Activated CD8-positive, alpha-beta memory T cell treated with anti-CD3 and anti-CD28 coated beads, Interleukin-2, amount 50 U/mL, for 1 hour (primary cell): ENCODE data around the gene PYGB.
A peak's percentile ranks its signal among the peaks of the same experiment; 100 is the strongest.

ENCODE experiments used
- DNase-seq: peaks from one replicate; pipeline ENCODE4 v3.0.0-alpha.2; 2020; ENCODE audit errors: extremely low read depth

The PYGB gene

GRCh38 chr20:25247956-25248785 is at the start of gene PYGB:
PYGB (plus strand) TSS chr20:25248085; CDS start chr20:25248179, 94 bp downstream.
- DNase-seq = peak; percentile 29

- no peak for DNase-seq
These were observed 49.1 kb upstream of the PYGB start for GRCh38 chr20:25198663-25199383.

GRCh38 chr20:25199473-25200260 is 48.2 kb upstream of the PYGB start:
- DNase-seq = no peak

GRCh38 chr20:25203089-25203488 is 44.8 kb upstream of the PYGB start:
- DNase-seq = no peak

GRCh38 chr20:25203871-25204320 is 44.0 kb upstream of the PYGB start:
- DNase-seq = no peak

- DNase-seq = no peak
These were observed 43.2 kb upstream of the PYGB start for GRCh38 chr20:25204550-25205276.

GRCh38 chr20:25205277-25206062 is 42.4 kb upstream of the PYGB start:
- DNase-seq = no peak

- DNase-seq = no peak
These were observed 41.9 kb upstream of the PYGB start for GRCh38 chr20:25206063-25206403.

GRCh38 chr20:25206548-25206947 is 41.3 kb upstream of the PYGB start:
- DNase-seq = no peak

- DNase-seq = no peak
These were observed 40.5 kb upstream of the PYGB start for GRCh38 chr20:25207149-25207959.

- no peak for DNase-seq
These were observed 39.8 kb upstream of the PYGB start for GRCh38 chr20:25207960-25208534.

GRCh38 chr20:25209400-25209799 is 38.5 kb upstream of the PYGB start:
- no peak for DNase-seq

GRCh38 chr20:25209911-25210310 is 38.0 kb upstream of the PYGB start:
- no peak for DNase-seq

GRCh38 chr20:25211273-25211672 is 36.6 kb upstream of the PYGB start:
- no peak for DNase-seq

- DNase-seq = no peak
These were observed 35.6 kb upstream of the PYGB start for GRCh38 chr20:25212242-25212641.

- no peak for DNase-seq
These were observed 34.1 kb upstream of the PYGB start for GRCh38 chr20:25213566-25214425.

GRCh38 chr20:25214426-25214790 is 33.5 kb upstream of the PYGB start:
- no peak for DNase-seq

- no peak for DNase-seq
These were observed 33.1 kb upstream of the PYGB start for GRCh38 chr20:25214819-25215218.

- DNase-seq = no peak
These were observed 32.4 kb upstream of the PYGB start for GRCh38 chr20:25215521-25215920.
